Esophagus muscularis mucosa (tissue), 4 donors: ENCODE results near the gene UBE2G1.
A peak's percentile ranks its signal among the peaks of the same experiment; 100 is the strongest.

Experiments
- CTCF ChIP-seq, 3 experiments: fragments of 200-600 bp in 2 of 3; fragments of 450-650 bp in 1 of 3; sonication (generic) in 2 of 3; IDR thresholded peaks; one replicate each; pipeline ENCODE4 v1.5.1; 2017 to 2019; ENCODE audit warnings: antibody characterized with exemption in 3 of 3, mild to moderate bottlenecking in 2 of 3, moderate library complexity in 1 of 3
- EP300 ChIP-seq: sonication (generic); formaldehyde crosslinking; IDR thresholded peaks from one replicate; pipeline ENCODE4 v1.6.1; 2017; ENCODE audit warnings: antibody characterized with exemption
- POLR2A ChIP-seq: fragments of 450-650 bp; IDR thresholded peaks from one replicate; pipeline ENCODE4 v1.6.1; 2017; ENCODE audit warnings: antibody characterized with exemption, moderate library complexity, mild to moderate bottlenecking, low read depth
- POLR2AphosphoS5 ChIP-seq, 2 donors: sonication (generic); formaldehyde crosslinking; IDR thresholded peaks; one replicate each; pipeline ENCODE4 v1.6.1; 2017; ENCODE audit warnings: antibody characterized with exemption in 2 of 2

- TF ChIP-seq CTCF (IDR thresholded peaks at IDR 0.05) (peak; percentile 56 to 74 (median 64)), EP300 (no peak), POLR2A (no peak), POLR2AphosphoS5 (IDR thresholded peaks at IDR 0.05) (peak in 1 of 2 donors; percentile 9)
Measured at GRCh38 chr17:4304417-4305027, 62.0 kb downstream of the UBE2G1 start.
